ENCODE results near the gene CTAGE4. TPM values are rescaled to one million over a fixed set of nuclear protein-coding genes. Genes with fewer than 3 reads are reported as not detected.
"Not testable (repeated sequence)": the region's sequence is repeated elsewhere in the genome, so short reads cannot be mapped to it uniquely, and the experiment has no call there.

Gene CTAGE4
- total and polyA plus RNA-seq, 3 donors from 2014 or later: 7.5 to 13.1 TPM; not detected in 1

DNA sequence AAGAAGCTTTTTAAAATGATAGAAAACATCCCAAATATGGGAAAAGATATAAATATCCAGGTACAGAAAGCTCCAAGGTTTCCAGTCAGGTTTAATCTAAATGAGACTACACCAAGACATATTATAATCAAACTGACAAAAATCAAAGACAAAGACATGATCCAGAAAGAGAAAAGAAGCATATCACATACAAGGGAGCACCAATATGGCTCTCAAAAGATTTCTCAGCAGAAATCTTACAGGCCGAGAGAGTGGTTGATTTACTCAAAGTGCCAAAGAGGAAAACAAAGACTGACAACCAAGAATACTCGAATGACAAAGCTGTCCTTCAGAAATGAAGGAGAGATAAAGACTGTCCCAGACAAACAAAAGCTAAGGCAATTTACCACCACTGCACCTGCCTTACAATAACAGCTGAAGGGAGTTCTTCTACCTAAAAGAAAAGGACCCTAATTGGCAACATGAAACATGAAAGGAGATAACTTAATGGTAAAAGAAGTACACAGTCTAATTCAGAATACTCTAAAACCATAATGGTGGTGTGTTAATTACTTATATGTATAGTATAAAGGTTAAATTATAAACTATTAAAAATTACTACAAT is 34.9 kb upstream of the CTAGE4 start:
- Histone ChIP-seq H3K36me3 (ENCODE audit: low read depth, missing control alignments) (no peaks in the 10 kb centered on the region), H3K27me3 (no peaks in the 10 kb centered on the region), H3K4me3 (no peak overlapping the region), H3K4me1 (no peaks in the 10 kb centered on the region), H3K9me3 (no peaks in the 10 kb centered on the region), H3K27ac (no peak overlapping the region)
- intact Hi-C loops (cut with DNase I; ENCODE audit: low total_unique reads): no loop called here
- no peak for DNase-seq
- TF ChIP-seq POLR2A (IDR thresholded peaks at IDR 0.05): no peak
- TF ChIP-seq, protein P1, sequence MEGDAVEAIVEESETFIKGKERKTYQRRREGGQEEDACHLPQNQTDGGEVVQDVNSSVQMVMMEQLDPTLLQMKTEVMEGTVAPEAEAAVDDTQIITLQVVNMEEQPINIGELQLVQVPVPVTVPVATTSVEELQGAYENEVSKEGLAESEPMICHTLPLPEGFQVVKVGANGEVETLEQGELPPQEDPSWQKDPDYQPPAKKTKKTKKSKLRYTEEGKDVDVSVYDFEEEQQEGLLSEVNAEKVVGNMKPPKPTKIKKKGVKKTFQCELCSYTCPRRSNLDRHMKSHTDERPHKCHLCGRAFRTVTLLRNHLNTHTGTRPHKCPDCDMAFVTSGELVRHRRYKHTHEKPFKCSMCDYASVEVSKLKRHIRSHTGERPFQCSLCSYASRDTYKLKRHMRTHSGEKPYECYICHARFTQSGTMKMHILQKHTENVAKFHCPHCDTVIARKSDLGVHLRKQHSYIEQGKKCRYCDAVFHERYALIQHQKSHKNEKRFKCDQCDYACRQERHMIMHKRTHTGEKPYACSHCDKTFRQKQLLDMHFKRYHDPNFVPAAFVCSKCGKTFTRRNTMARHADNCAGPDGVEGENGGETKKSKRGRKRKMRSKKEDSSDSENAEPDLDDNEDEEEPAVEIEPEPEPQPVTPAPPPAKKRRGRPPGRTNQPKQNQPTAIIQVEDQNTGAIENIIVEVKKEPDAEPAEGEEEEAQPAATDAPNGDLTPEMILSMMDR (IDR thresholded peaks at IDR 0.05): no peak
- WGBS, 2 donors: 69 to 74% methylated on average over 2 of the region's 2 CpGs

DNA sequence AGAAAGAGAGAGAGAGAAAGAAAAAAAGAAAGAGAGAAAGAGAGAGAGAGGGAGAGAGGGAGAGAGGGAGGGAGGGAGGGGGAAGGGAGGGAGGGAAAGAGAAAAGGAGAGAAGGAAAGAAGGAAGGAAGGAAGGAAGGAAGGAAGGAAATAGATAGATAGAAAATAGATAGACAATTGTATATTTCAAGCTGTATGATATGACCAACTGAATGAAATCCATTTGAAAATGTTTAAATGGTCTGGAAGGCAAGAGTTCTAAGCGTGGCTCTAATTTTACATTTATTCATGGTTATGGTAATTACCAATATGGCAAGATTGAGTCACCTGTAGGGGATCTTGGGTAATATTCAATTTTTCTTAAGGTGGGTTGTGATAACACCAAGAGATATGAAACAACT is 24.4 kb upstream of the CTAGE4 start:
- H3K27ac ChIP-seq: no peak overlapping the region

DNA sequence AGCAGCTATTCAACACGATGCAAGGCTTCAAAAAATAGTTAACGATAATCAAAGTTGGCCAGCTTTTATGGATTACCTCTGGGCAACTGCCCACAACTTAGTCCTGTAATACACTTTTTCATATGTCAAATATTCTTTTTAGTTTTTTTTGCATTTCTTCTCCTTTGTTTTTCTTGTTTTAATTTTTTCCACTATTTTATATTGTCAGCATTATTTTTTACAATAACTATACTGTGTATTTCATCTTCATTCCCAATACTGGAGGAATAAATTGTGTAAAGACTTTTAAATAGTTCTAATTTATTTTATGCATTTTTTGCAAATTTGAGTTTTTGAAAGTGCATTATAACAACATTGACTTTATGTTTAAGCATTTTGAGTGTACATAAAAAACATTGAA is 18.5 kb upstream of the CTAGE4 start:
- TF ChIP-seq, protein P1 (IDR thresholded peaks at IDR 0.05): no peak
- TF ChIP-seq POLR2A (IDR thresholded peaks at IDR 0.05): no peak
- H3K4me3 ChIP-seq: no peak overlapping the region
- H3K27ac ChIP-seq: no peak overlapping the region
- H3K36me3 ChIP-seq (ENCODE audit: low read depth, missing control alignments): no peaks in the 10 kb centered on the region
- H3K4me1 ChIP-seq: no peaks in the 10 kb centered on the region
- H3K27me3 ChIP-seq: no peaks in the 10 kb centered on the region
- no peaks in the 10 kb centered on the region for H3K9me3 ChIP-seq
- DNase-seq: no peak
- WGBS, 2 donors: 64 to 78% methylated on average over 2 of the region's 2 CpGs
- intact Hi-C loops (cut with DNase I; ENCODE audit: low total_unique reads): no loop called here

More for the DNA sequence above, 24.4 kb upstream of the CTAGE4 start:
- WGBS, 2 donors: 84 to 95% methylated on average over 1 of the region's 1 CpG
- Histone ChIP-seq H3K9me3 (no peaks in the 10 kb centered on the region), H3K36me3 (ENCODE audit: low read depth, missing control alignments) (no peaks in the 10 kb centered on the region), H3K27me3 (no peaks in the 10 kb centered on the region), H3K4me3 (no peak overlapping the region), H3K4me1 (no peaks in the 10 kb centered on the region)
- intact Hi-C loops (cut with DNase I; ENCODE audit: low total_unique reads): no loop called here
- DNase-seq: no peak
- no peak for TF ChIP-seq POLR2A (IDR thresholded peaks at IDR 0.05)
- TF ChIP-seq, protein P1 (IDR thresholded peaks at IDR 0.05): no peak

DNA sequence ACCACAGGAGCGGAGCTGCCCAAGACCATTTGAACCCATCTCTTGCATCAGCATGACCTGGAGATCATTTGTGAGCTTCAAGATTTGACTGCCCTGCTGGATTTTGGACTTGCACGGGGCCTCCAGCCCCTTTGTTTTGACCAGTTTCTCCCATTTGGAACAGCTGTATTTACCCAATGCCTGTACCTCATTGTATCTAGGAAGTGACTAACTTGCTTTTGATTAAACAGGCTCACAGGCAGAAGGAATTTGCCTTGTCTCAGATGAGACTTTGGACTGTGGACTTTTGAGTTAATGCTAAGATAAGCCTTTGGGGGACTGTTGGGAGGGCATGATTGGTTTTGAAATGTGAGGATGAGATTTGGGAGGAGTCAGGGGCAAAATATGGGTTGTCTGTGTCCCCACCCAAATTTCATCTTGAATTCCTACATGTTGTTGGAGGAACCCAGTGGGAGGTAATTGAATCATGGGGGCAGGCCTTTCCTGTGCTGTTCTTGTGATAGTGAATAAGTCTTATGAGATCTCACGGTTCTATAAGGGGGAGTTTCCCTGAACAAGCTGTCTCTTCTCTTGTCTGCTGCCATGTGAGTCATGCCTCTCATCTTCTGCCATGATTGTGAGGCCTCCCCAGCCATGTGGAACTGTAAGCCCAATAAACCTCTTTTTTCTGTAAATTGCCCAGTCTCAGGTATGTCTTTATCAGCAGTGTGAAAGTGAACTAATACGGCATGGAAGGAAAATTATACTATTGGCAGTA is 11.5 kb upstream of the CTAGE4 start:
- H3K4me3 ChIP-seq; DNase-seq; H3K27ac ChIP-seq; intact Hi-C loops (cut with DNase I; ENCODE audit: low total_unique reads); H3K4me1 ChIP-seq; H3K36me3 ChIP-seq (ENCODE audit: low read depth, missing control alignments); H3K9me3 ChIP-seq; H3K27me3 ChIP-seq: not testable (repeated sequence)
- 77 to 80% methylated on average over 3 to 4 of the region's 4 CpGs for WGBS, 2 donors

DNA sequence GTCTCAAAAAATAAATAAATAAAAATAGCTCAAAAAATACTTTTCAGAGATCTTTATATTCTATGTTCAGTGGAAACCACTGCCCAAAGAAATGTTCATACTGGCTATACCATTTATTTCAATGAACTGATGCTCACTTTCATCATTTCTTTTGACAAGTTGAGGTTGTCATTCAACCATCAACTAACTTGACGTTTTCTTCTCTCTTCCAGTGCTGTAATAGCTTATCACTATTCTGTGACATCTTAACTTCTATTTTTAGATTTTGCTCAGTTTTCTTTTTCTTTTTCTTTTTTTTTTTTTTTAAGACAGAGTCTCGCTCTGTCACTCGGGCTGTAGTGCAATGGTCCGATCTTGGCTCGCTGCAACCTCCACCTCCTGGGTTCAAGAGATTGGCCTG is 8.7 kb upstream of the CTAGE4 start:
- intact Hi-C loops (cut with DNase I; ENCODE audit: low total_unique reads): no loop called here
- TF ChIP-seq POLR2A (IDR thresholded peaks at IDR 0.05): no peak
- TF ChIP-seq, protein P1 (IDR thresholded peaks at IDR 0.05): no peak
- Histone ChIP-seq H3K9me3 (no peaks in the 10 kb centered on the region), H3K4me1 (no peaks in the 10 kb centered on the region), H3K4me3 (no peak overlapping the region), H3K27ac (no peak overlapping the region), H3K27me3 (no peaks in the 10 kb centered on the region), H3K36me3 (ENCODE audit: low read depth, missing control alignments) (no peaks in the 10 kb centered on the region)
- DNase-seq: no peak
- 86 to 88% methylated on average over 5 of the region's 5 CpGs for WGBS, 2 donors

Measured in testis (tissue), 3 donors.